ENCODE results near the gene PXDN. TPM values are rescaled to one million over a fixed set of nuclear protein-coding genes. Genes with fewer than 3 reads are reported as not detected.

The PXDN gene
- total and polyA plus RNA-seq, 10 of the 15 experiments (the other 5 are each of a cell fraction or from before 2014, with no cell fraction given): 0.12 to 0.69 (median 0.23) TPM; not detected in 5

DNA sequence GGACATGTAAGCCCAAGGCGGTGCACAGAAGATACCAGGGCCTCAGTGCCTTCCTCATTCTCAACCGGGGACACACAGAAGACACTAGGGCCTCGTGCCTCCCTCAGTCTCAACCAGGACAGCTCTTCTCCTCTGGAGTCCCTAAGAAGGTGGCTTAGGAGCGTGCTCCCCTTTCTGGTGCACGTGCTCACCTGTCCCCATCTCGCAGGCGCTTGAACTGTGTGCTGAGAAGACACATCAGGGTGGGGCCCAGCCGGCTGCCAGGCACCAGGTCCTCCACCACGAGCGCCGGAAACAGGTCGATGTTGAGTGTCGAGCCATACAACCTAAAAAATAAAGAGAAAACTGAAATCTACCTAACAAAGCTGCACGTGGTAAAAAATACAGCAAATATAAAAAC lies 99.9 kb downstream of the PXDN start:
- intact Hi-C loops (cut with micrococcal nuclease; ENCODE audit: unreplicated experiment) (no loop called here), in situ Hi-C loops (cut with MboI) (no loop called here)
- ChIA-PET SMC1A (ENCODE audit: uncharacterized antibody, unreplicated experiment) (no interaction called here), POLR2A (no interaction called here), CTCF (no interaction called here), RAD21 (ENCODE audit: unreplicated experiment) (no interaction called here)
- FAIRE-seq (no peak), ATAC-seq (no peak), DNase-seq (ENCODE audit: low read depth, low spot score) (no peak)
- no peaks in the 10 kb centered on the region for H3K36me3 ChIP-seq (ENCODE audit: control insufficient read depth in 2 of 2, insufficient read depth in 2 of 2, low read length in 1 of 2)
- no peaks in the 10 kb centered on the region for H3K27me3 ChIP-seq (replicated peaks in 1 of 2; ENCODE audit: control insufficient read depth in 2 of 2, insufficient read depth in 2 of 2, low read length in 1 of 2)
- no peak overlapping the region for H3K4me2 ChIP-seq (ENCODE audit: control insufficient read depth, insufficient read depth)
- H3K9me3 ChIP-seq (replicated peaks; ENCODE audit: control insufficient read depth, insufficient read depth, low read length): no peaks in the 10 kb centered on the region; the same call in 2 of the 3 replicates
- H3K79me2 ChIP-seq (ENCODE audit: control insufficient read depth, insufficient read depth, low read length): no peaks in the 10 kb centered on the region
- H2AFZ ChIP-seq (ENCODE audit: control insufficient read depth, low read depth, low read length): no peak overlapping the region
- no peak for TF ChIP-seq SREBF2 (IDR thresholded peaks at IDR 0.05; ENCODE audit: low read length)
- TF ChIP-seq POU2F2 (IDR thresholded peaks at IDR 0.05; ENCODE audit: borderline replicate concordance, low read depth, low read length): no peak
- TF ChIP-seq SREBF1 (IDR thresholded peaks at IDR 0.05; ENCODE audit: low read length): no peak
- no peak for TF ChIP-seq RAD51 (IDR thresholded peaks at IDR 0.05)
- TF ChIP-seq NFYB (IDR thresholded peaks at IDR 0.05; ENCODE audit: insufficient read depth, low read depth, low read length): no peak
- TF ChIP-seq MTA3 (IDR thresholded peaks at IDR 0.05; ENCODE audit: borderline replicate concordance, low read length): no peak
- TF ChIP-seq JUNB (IDR thresholded peaks at IDR 0.05): no peak
- TF ChIP-seq NRF1 (conservative IDR thresholded peaks at IDR 0.05; ENCODE audit: low read depth, low read length): no peak
- TF ChIP-seq DPF2 (IDR thresholded peaks at IDR 0.05): no peak
- TF ChIP-seq TBL1XR1 (IDR thresholded peaks at IDR 0.05; ENCODE audit: low read depth, low read length): no peak
- TF ChIP-seq ZBED1 (IDR thresholded peaks at IDR 0.05; ENCODE audit: borderline replicate concordance): no peak
- TF ChIP-seq ETV6 (conservative IDR thresholded peaks at IDR 0.05 in 1 of 2, IDR thresholded peaks at IDR 0.05 in 1 of 2; ENCODE audit: borderline replicate concordance in 1 of 2, low read depth in 1 of 2): no peak
- TF ChIP-seq CHD2 (IDR thresholded peaks at IDR 0.05; ENCODE audit: borderline replicate concordance, low read depth, low read length): no peak
- no peak for TF ChIP-seq SP1 (IDR thresholded peaks at IDR 0.05; ENCODE audit: low read depth, low read length)
- no peak for TF ChIP-seq NR2C2 (IDR thresholded peaks at IDR 0.05; ENCODE audit: borderline replicate concordance, control insufficient read depth, insufficient read length, low read depth)
- TF ChIP-seq ZNF207 (IDR thresholded peaks at IDR 0.05; ENCODE audit: borderline replicate concordance): no peak
- TF ChIP-seq, protein P1, sequence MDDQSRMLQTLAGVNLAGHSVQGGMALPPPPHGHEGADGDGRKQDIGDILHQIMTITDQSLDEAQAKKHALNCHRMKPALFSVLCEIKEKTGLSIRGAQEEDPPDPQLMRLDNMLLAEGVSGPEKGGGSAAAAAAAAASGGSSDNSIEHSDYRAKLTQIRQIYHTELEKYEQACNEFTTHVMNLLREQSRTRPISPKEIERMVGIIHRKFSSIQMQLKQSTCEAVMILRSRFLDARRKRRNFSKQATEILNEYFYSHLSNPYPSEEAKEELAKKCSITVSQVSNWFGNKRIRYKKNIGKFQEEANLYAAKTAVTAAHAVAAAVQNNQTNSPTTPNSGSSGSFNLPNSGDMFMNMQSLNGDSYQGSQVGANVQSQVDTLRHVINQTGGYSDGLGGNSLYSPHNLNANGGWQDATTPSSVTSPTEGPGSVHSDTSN (IDR thresholded peaks at IDR 0.05; ENCODE audit: insufficient replicate concordance, low read depth, low read length): no peak
- no peak for TF ChIP-seq PML (IDR thresholded peaks at IDR 0.05; ENCODE audit: low read length)
- no peak for TF ChIP-seq FOXM1 (IDR thresholded peaks at IDR 0.05; ENCODE audit: low read depth, low read length)
- TF ChIP-seq, protein P2, sequence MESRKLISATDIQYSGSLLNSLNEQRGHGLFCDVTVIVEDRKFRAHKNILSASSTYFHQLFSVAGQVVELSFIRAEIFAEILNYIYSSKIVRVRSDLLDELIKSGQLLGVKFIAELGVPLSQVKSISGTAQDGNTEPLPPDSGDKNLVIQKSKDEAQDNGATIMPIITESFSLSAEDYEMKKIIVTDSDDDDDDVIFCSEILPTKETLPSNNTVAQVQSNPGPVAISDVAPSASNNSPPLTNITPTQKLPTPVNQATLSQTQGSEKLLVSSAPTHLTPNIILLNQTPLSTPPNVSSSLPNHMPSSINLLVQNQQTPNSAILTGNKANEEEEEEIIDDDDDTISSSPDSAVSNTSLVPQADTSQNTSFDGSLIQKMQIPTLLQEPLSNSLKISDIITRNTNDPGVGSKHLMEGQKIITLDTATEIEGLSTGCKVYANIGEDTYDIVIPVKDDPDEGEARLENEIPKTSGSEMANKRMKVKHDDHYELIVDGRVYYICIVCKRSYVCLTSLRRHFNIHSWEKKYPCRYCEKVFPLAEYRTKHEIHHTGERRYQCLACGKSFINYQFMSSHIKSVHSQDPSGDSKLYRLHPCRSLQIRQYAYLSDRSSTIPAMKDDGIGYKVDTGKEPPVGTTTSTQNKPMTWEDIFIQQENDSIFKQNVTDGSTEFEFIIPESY (IDR thresholded peaks at IDR 0.05): no peak
- no peak overlapping the region for H3K4me3 ChIP-seq
- no TSS peak for BruUV-seq (replicated peaks)
- H3K4me1 ChIP-seq (ENCODE audit: control insufficient read depth, insufficient read depth, low read length): no peaks in the 10 kb centered on the region
- 28% methylated on average over 14 of the region's 14 CpGs for WGBS (ENCODE audit: insufficient coverage, insufficient replicate concordance, low lambda C conversion rate, missing lambda C conversion rate)
- no peaks in the 10 kb centered on the region for H4K20me1 ChIP-seq (ENCODE audit: control insufficient read depth, insufficient read depth)
- H3K27ac ChIP-seq (ENCODE audit: control insufficient read depth, insufficient read depth): no peak overlapping the region
- H3K9ac ChIP-seq (ENCODE audit: control insufficient read depth, insufficient read depth, low read length): no peak overlapping the region

All from GM12878 (cell line).